ENCODE results near the gene FCRL3. TPM values are rescaled to one million over a fixed set of nuclear protein-coding genes. Genes with fewer than 3 reads are reported as not detected.

FCRL3 gene
- total and polyA plus RNA-seq, 4 donors = 0.03 to 0.99 (median 0.10) TPM; not detected in 1

- Histone ChIP-seq H3K36me3 (ENCODE audit: control insufficient read depth in 1 of 2, insufficient read depth in 2 of 2, low read length in 1 of 2) (no peaks in the 10 kb centered on the region), H3K27me3 (ENCODE audit: control insufficient read depth in 1 of 2, insufficient read depth in 2 of 2, low read length in 1 of 2) (no peaks in the 10 kb centered on the region), H3K4me3 (ENCODE audit: low read length in 2 of 2) (no peak overlapping the region), H3K27ac (ENCODE audit: low read depth in 1 of 2, low read length in 2 of 2) (no peak overlapping the region), H3K9me3 (ENCODE audit: control insufficient read depth, low read length) (peaks cover 2% of the 10 kb centered on the region), H3K4me1 (ENCODE audit: control insufficient read depth in 1 of 2, insufficient read depth in 2 of 2, low read length in 2 of 2) (no peaks in the 10 kb centered on the region)
- DNase-seq (no peak), ATAC-seq (ENCODE audit: low FRiP score) (no peak)
- 82 to 88% methylated on average over 5 of the region's 5 CpGs for WGBS, 2 donors
- intact Hi-C loops (cut with DNase I) = no loop called here
These were observed 47.6 kb downstream of the FCRL3 start for GRCh38 chr1:157652859-157653493.

- DNase-seq (no peak), ATAC-seq (ENCODE audit: low FRiP score) (no peak)
- no peaks in the 10 kb centered on the region for H3K4me1 ChIP-seq (ENCODE audit: control insufficient read depth in 1 of 2, insufficient read depth in 2 of 2, low read length in 2 of 2)
- peaks cover 2% of the 10 kb centered on the region for H3K9me3 ChIP-seq (ENCODE audit: control insufficient read depth, low read length)
- no peaks in the 10 kb centered on the region for H3K27me3 ChIP-seq (ENCODE audit: control insufficient read depth in 1 of 2, insufficient read depth in 2 of 2, low read length in 1 of 2)
- no peak overlapping the region for H3K27ac ChIP-seq (ENCODE audit: low read depth in 1 of 2, low read length in 2 of 2)
- no peak overlapping the region for H3K4me3 ChIP-seq (ENCODE audit: low read length in 2 of 2)
- H3K36me3 ChIP-seq (ENCODE audit: control insufficient read depth in 1 of 2, insufficient read depth in 2 of 2, low read length in 1 of 2) = no peaks in the 10 kb centered on the region
- 86 to 97% methylated on average over 3 of the region's 3 CpGs for WGBS, 2 donors
- intact Hi-C loops (cut with DNase I) = no loop called here
These were observed 52.3 kb downstream of the FCRL3 start for GRCh38 chr1:157648317-157648716.

- ATAC-seq (ENCODE audit: low FRiP score) (no peak), DNase-seq (no peak)
- Histone ChIP-seq H3K27ac (ENCODE audit: low read depth in 1 of 2, low read length in 2 of 2) (no peak overlapping the region), H3K4me3 (ENCODE audit: low read length in 2 of 2) (no peak overlapping the region), H3K9me3 (ENCODE audit: control insufficient read depth, low read length) (peaks cover 2% of the 10 kb centered on the region), H3K36me3 (ENCODE audit: control insufficient read depth in 1 of 2, insufficient read depth in 2 of 2, low read length in 1 of 2) (no peaks in the 10 kb centered on the region), H3K4me1 (ENCODE audit: control insufficient read depth in 1 of 2, insufficient read depth in 2 of 2, low read length in 2 of 2) (no peaks in the 10 kb centered on the region), H3K27me3 (ENCODE audit: control insufficient read depth in 1 of 2, insufficient read depth in 2 of 2, low read length in 1 of 2) (no peaks in the 10 kb centered on the region)
- intact Hi-C loops (cut with DNase I) = no loop called here
These were observed 54.4 kb downstream of the FCRL3 start for GRCh38 chr1:157646144-157646543.

- intact Hi-C loops (cut with DNase I) = no loop called here
- DNase-seq = no peak
- Histone ChIP-seq H3K36me3 (ENCODE audit: control insufficient read depth in 1 of 2, insufficient read depth in 2 of 2, low read length in 1 of 2) (no peaks in the 10 kb centered on the region), H3K27ac (ENCODE audit: low read depth in 1 of 2, low read length in 2 of 2) (no peak overlapping the region), H3K9me3 (ENCODE audit: control insufficient read depth, low read length) (no peaks in the 10 kb centered on the region), H3K4me3 (ENCODE audit: low read length in 2 of 2) (no peak overlapping the region), H3K27me3 (ENCODE audit: control insufficient read depth in 1 of 2, insufficient read depth in 2 of 2, low read length in 1 of 2) (no peaks in the 10 kb centered on the region), H3K4me1 (ENCODE audit: control insufficient read depth in 1 of 2, insufficient read depth in 2 of 2, low read length in 2 of 2) (no peaks in the 10 kb centered on the region)
- WGBS, 2 donors = 20 to 22% methylated on average over 2 of the region's 2 CpGs
- no peak for ATAC-seq (ENCODE audit: low FRiP score)
These were observed 59.4 kb downstream of the FCRL3 start for GRCh38 chr1:157641177-157641576.

DNA sequence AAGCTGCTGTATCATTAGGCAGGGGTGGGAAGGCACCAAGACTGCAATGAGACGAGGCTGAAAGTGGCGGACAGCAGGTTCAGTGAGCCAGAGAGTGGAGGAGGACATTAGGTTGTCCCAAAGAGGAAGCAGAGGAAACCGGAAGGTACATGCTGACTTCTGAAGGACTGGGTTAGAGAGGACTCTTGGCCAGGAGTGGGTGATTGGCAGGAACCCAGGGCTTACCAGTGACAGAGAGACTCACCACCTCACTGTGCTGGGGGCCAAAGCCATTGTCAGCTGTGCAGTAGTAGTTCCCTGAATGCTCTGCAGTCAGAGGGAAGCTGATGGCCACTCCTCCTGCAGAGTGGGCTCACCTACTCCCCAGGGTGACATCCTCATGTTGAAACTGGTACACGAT lies 60.8 kb downstream of the FCRL3 start:
- no peak for ATAC-seq (ENCODE audit: low FRiP score)
- no peaks in the 10 kb centered on the region for H3K36me3 ChIP-seq (ENCODE audit: control insufficient read depth in 1 of 2, insufficient read depth in 2 of 2, low read length in 1 of 2)
- H3K27ac ChIP-seq (ENCODE audit: low read depth in 1 of 2, low read length in 2 of 2) = no peak overlapping the region
- H3K9me3 ChIP-seq (ENCODE audit: control insufficient read depth, low read length) = no peaks in the 10 kb centered on the region
- intact Hi-C loops (cut with DNase I) = no loop called here
- H3K4me1 ChIP-seq (ENCODE audit: control insufficient read depth in 1 of 2, insufficient read depth in 2 of 2, low read length in 2 of 2) = no peaks in the 10 kb centered on the region
- 48 to 51% methylated on average over 4 of the region's 4 CpGs for WGBS, 2 donors
- no peak for DNase-seq
- H3K4me3 ChIP-seq (ENCODE audit: low read length in 2 of 2) = no peak overlapping the region
- no peaks in the 10 kb centered on the region for H3K27me3 ChIP-seq (ENCODE audit: control insufficient read depth in 1 of 2, insufficient read depth in 2 of 2, low read length in 1 of 2)

DNA sequence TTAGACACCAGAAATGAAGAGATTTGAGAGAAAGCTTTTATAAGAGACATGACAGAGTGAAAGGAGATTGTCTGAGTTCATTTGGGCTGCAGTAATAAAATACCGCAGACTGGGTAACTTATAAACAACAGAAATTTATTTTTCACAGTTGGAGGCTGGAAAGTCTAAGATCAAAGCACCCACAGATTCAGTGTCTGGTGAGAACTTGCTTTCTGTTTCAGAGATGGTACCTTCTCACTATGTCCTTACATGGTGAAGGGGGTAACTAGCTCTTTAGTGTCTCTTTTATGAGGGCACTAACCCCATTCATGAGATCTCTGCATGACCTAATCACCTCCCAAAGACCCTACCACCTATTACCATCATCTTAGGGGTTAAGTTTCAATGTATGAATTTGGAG lies 71.8 kb downstream of the FCRL3 start:
- no peak overlapping the region for H3K4me3 ChIP-seq (ENCODE audit: low read length in 2 of 2)
- H3K4me1 ChIP-seq (ENCODE audit: control insufficient read depth in 1 of 2, insufficient read depth in 2 of 2, low read length in 2 of 2) = no peaks in the 10 kb centered on the region
- peaks cover 1% of the 10 kb centered on the region for H3K9me3 ChIP-seq (ENCODE audit: control insufficient read depth, low read length)
- intact Hi-C loops (cut with DNase I) = loop anchor here in 1 of 2 donors (10.0 kb wide), 1 partner anchor 64 kb away; no protein-coding TSS in a partner anchor
- DNase-seq = no peak
- H3K36me3 ChIP-seq (ENCODE audit: control insufficient read depth in 1 of 2, insufficient read depth in 2 of 2, low read length in 1 of 2) = no peaks in the 10 kb centered on the region
- 93 to 94% methylated on average over 1 of the region's 1 CpG for WGBS, 2 donors
- no peak overlapping the region for H3K27ac ChIP-seq (ENCODE audit: low read depth in 1 of 2, low read length in 2 of 2)
- no peak for ATAC-seq (ENCODE audit: low FRiP score)
- H3K27me3 ChIP-seq (ENCODE audit: control insufficient read depth in 1 of 2, insufficient read depth in 2 of 2, low read length in 1 of 2) = peaks cover 0 to 3% of the 10 kb centered on the region in 2 donors

Other genes starting within 250 kb of the FCRL3 start
- gene FCRL5, start 148.3 kb downstream of the FCRL3 start, total RNA-seq = under 1 TPM; 0.63 to 0.84 TPM
- under 1 TPM; 0.18 to 0.38 TPM for gene FCRL5, start 148.3 kb downstream of the FCRL3 start, polyA plus RNA-seq
- not detected for gene FCRL4, start 102.7 kb downstream of the FCRL3 start, total RNA-seq
- not detected for gene FCRL4, start 102.7 kb downstream of the FCRL3 start, polyA plus RNA-seq
- gene FCRL2, start 76.4 kb upstream of the FCRL3 start, total RNA-seq = under 1 TPM; 0.15 to 0.29 TPM
- not detected for gene FCRL2, start 76.4 kb upstream of the FCRL3 start, polyA plus RNA-seq
- 1 to 10 TPM in 1 of 2 donors, under 1 TPM in 1; 0.19 to 1.2 TPM for gene FCRL1, start 119.4 kb upstream of the FCRL3 start, total RNA-seq
- not detected for gene FCRL1, start 119.4 kb upstream of the FCRL3 start, polyA plus RNA-seq
- gene CD5L, start 141.0 kb upstream of the FCRL3 start, total RNA-seq = 1 to 10 TPM in 1 of 2 donors, not detected in 1; 1.0 TPM
- not detected for gene CD5L, start 141.0 kb upstream of the FCRL3 start, polyA plus RNA-seq